Spleen (tissue), 7 donors: Measurements from ENCODE around the gene BMX.

Experiments used
- CTCF ChIP-seq, 11 experiments: fragments of 200-600 bp in 7 of 11; fragments of 450-650 bp in 4 of 11; sonication (generic) in 4 of 11; IDR thresholded peaks in 8 of 11; conservative IDR thresholded peaks in 3 of 11; 1 replicate in 7 of 11; 2 replicates in 4 of 11; pipeline versions ENCODE4 v1.4.0 to v1.8.0; 2016 to 2021; ENCODE audit warnings: antibody characterized with exemption in 11 of 11, inconsistent platforms in 4 of 11, mild to moderate bottlenecking in 1 of 11
- POLR2AphosphoS5 ChIP-seq, 3 donors: sonication (generic); formaldehyde crosslinking; IDR thresholded peaks; one replicate each; pipeline ENCODE4 v1.5.1; 2017; ENCODE audit warnings: antibody characterized with exemption in 3 of 3
- donor health status: DM: no; HTN: no; CAD: no; lungs with moderate emphysema.
- donor health status: DM: no; HTN: no; CAD: no.
- donor health status: DM: no; HTN: no; CAD: no.

GRCh38 chrX:15546745-15547144 lies 46.1 kb downstream of the BMX start:
- TF ChIP-seq CTCF (IDR thresholded peaks at IDR 0.05 in 8 of 11, conservative IDR thresholded peaks at IDR 0.05 in 3 of 11) (no peak), POLR2AphosphoS5 (IDR thresholded peaks at IDR 0.05) (peak in 1 of 3 donors; percentile 15)
